Liver (tissue), 9 donors: ENCODE measurements around the gene CTRB1. TPM values are rescaled to one million over a fixed set of nuclear protein-coding genes. Genes with fewer than 3 reads are reported as not detected.

Experiments
- DNase-seq: peaks from one replicate; pipeline ENCODE4 v3.0.0-alpha.2; 2017; ENCODE audit warnings: low spot score
- H3K27ac ChIP-seq, 2 donors: one replicate each; pipeline ENCODE4 v1.7.0; 2013; ENCODE audit warnings: inconsistent platforms in 2 of 2, low read length in 2 of 2, control low read depth in 1 of 2, low read depth in 1 of 2, mild to moderate bottlenecking in 1 of 2
- H3K27me3 ChIP-seq, 4 donors: one replicate each; pipeline versions ENCODE4 v1.6.1 to v1.7.0; 2013; ENCODE audit warnings: low read length in 3 of 4, inconsistent platforms in 1 of 4, mild to moderate bottlenecking in 1 of 4, moderate library complexity in 1 of 4; ENCODE audit not compliant: control insufficient read depth in 4 of 4, insufficient read depth in 4 of 4
- H3K36me3 ChIP-seq, 4 donors: one replicate each; pipeline versions ENCODE4 v1.6.1 to v1.7.0; 2013; ENCODE audit warnings: low read length in 3 of 4, mild to moderate bottlenecking in 3 of 4, low read depth in 1 of 4, moderate library complexity in 1 of 4; ENCODE audit not compliant: control insufficient read depth in 4 of 4, insufficient read depth in 3 of 4
- H3K4me1 ChIP-seq, 4 donors: one replicate each; pipeline versions ENCODE4 v1.6.1 to v1.7.0; 2013; ENCODE audit warnings: low read length in 3 of 4, mild to moderate bottlenecking in 3 of 4, moderate library complexity in 1 of 4; ENCODE audit not compliant: control insufficient read depth in 4 of 4, insufficient read depth in 4 of 4
- H3K4me3 ChIP-seq, 3 donors: one replicate each; pipeline versions ENCODE4 v1.6.1 to v1.7.0; 2013; ENCODE audit warnings: low read length in 3 of 3, control low read depth in 1 of 3, low read depth in 1 of 3, mild to moderate bottlenecking in 1 of 3
- H3K9ac ChIP-seq, 2 donors: one replicate each; pipeline ENCODE4 v1.7.0; 2013; ENCODE audit warnings: low read length in 2 of 2, mild to moderate bottlenecking in 2 of 2, moderate library complexity in 2 of 2, control low read depth in 1 of 2, low read depth in 1 of 2
- H3K9me3 ChIP-seq, 4 donors: one replicate each; pipeline versions ENCODE4 v1.6.1 to v1.7.0; 2013; ENCODE audit warnings: low read length in 3 of 4; ENCODE audit not compliant: control insufficient read depth in 4 of 4
- ATF3 ChIP-seq: IDR thresholded peaks from 2 replicates; pipeline ENCODE4 v1.6.1; 2016; ENCODE audit warnings: antibody characterized with exemption
- EGR1 ChIP-seq, 2 donors: IDR thresholded peaks; 2 replicates each; pipeline ENCODE4 v1.6.1; 2016 to 2018; ENCODE audit warnings: antibody characterized with exemption in 2 of 2, low read depth in 2 of 2
- FOXA1 ChIP-seq: IDR thresholded peaks from 2 replicates; pipeline ENCODE4 v1.6.1; 2016; ENCODE audit warnings: antibody characterized with exemption
- FOXA2 ChIP-seq: IDR thresholded peaks from 2 replicates; pipeline ENCODE4 v1.6.1; 2016; ENCODE audit warnings: antibody characterized with exemption
- GABPA ChIP-seq, 2 donors: IDR thresholded peaks in 1 of 2; conservative IDR thresholded peaks in 1 of 2; 2 replicates each; pipeline ENCODE4 v1.6.1; 2016; ENCODE audit warnings: antibody characterized with exemption in 2 of 2, mild to moderate bottlenecking in 1 of 2, moderate library complexity in 1 of 2
- HNF4A ChIP-seq, 2 donors: conservative IDR thresholded peaks; 2 replicates each; pipeline ENCODE4 v1.6.1; 2016; ENCODE audit warnings: antibody characterized with exemption in 2 of 2, mild to moderate bottlenecking in 2 of 2
- HNF4G ChIP-seq: IDR thresholded peaks from 2 replicates; pipeline ENCODE4 v1.6.1; 2016; ENCODE audit warnings: antibody characterized with exemption
- JUND ChIP-seq, 2 donors: IDR thresholded peaks; 2 replicates each; pipeline ENCODE4 v1.6.1; 2016; ENCODE audit warnings: antibody characterized with exemption in 2 of 2
- NR2F2 ChIP-seq: IDR thresholded peaks from 2 replicates; pipeline ENCODE4 v1.6.1; 2016; ENCODE audit warnings: antibody characterized with exemption
- RAD21 ChIP-seq, 2 donors: IDR thresholded peaks; 2 replicates each; pipeline ENCODE4 v1.6.1; 2016; ENCODE audit warnings: antibody characterized with exemption in 2 of 2, mild to moderate bottlenecking in 2 of 2
- REST ChIP-seq: IDR thresholded peaks from 2 replicates; pipeline ENCODE4 v1.6.1; 2016; ENCODE audit warnings: antibody characterized with exemption, mild to moderate bottlenecking
- RXRA ChIP-seq, 2 donors: IDR thresholded peaks; 2 replicates each; pipeline ENCODE4 v1.6.1; 2017 to 2018; ENCODE audit warnings: antibody characterized with exemption in 2 of 2, mild to moderate bottlenecking in 1 of 2
- SP1 ChIP-seq: IDR thresholded peaks from 2 replicates; pipeline ENCODE4 v1.6.1; 2018; ENCODE audit warnings: antibody characterized with exemption, mild to moderate bottlenecking
- TAF1 ChIP-seq: conservative IDR thresholded peaks from 2 replicates; pipeline ENCODE4 v1.6.1; 2016; ENCODE audit warnings: antibody characterized with exemption, mild to moderate bottlenecking
- YY1 ChIP-seq: IDR thresholded peaks from 2 replicates; pipeline ENCODE4 v1.6.1; 2016; ENCODE audit warnings: antibody characterized with exemption, mild to moderate bottlenecking
- WGBS: extraction: QIAGEN DNeasy Blood & Tissue Kit; methylation state at CpG from one replicate; pipeline ENCODE4 v1.1.7; 2013; 5-methylcytosine and 5-hydroxymethylcytosine counted together
- polyA plus RNA-seq, 2 donors: library from polyadenylated mRNA; stranded (reverse) in 1 of 2; unstranded in 1 of 2; fragments of 200-250 nt in 1 of 2; fragments of >200 nt in 1 of 2; fragmentation: Nextera tagmentation in 1 of 2; extraction: Ambion mirVana in 1 of 2; gene quantifications; one replicate each; pipeline versions ENCODE4 v1.2.1 to v1.2.3, GENCODE V29; 2013 to 2015
- total RNA-seq, 2 donors: library from RNA; depleted of rRNA; stranded (reverse); fragments of >200 nt; gene quantifications; one replicate each; pipeline ENCODE4 v1.2.3, GENCODE V29; 2014
- TF ChIP-seq, protein P1 (sequence below): IDR thresholded peaks from 2 replicates; pipeline ENCODE4 v1.6.1; 2016; ENCODE audit warnings: antibody characterized with exemption
- TF ChIP-seq, protein P2 (sequence below): fragments of 150-350 bp; IDR thresholded peaks from 2 replicates; pipeline ENCODE4 v1.5.1; 2017; ENCODE audit warnings: improper control_type of control experiment, low read depth, low read length; ENCODE audit not compliant: missing input control
- TF ChIP-seq, protein P3 (sequence below): IDR thresholded peaks from 2 replicates; pipeline ENCODE4 v1.6.1; 2016; ENCODE audit warnings: antibody characterized with exemption
- donor health status: healthy.
- donor health status: healthy.
- donor health status: healthy.
- donor health status: healthy.
- donor health status: healthy.

The CTRB1 gene
- total and polyA plus RNA-seq, 4 donors, result not detected

DNA sequence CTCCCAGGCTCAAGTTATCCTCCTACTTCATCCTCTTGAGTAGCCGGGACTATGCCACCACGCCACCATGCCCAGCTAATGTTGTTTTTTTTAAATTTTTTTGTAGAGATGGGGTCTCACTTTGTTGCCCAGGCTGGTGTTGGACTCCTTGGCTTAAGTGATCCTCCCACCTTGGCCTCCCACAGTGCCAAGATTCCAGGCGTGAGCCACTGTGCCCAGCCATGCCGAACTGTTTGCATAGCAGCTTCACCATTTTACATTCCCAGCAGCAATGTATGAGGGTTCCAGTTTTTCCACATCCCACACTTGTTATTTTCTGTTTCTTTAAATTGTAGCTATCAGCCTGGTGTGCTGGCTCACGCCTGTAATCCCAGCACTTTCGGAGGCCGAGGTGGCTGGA lies 2.2 kb upstream of the CTRB1 start:
- H3K4me1 ChIP-seq, result no peaks in the 10 kb centered on the region
- WGBS, result 94% methylated on average over 7 of the region's 7 CpGs
- no peaks in the 10 kb centered on the region for H3K27me3 ChIP-seq
- no peaks in the 10 kb centered on the region for H3K9me3 ChIP-seq
- TF ChIP-seq SP1, result no peak
- no peak for TF ChIP-seq JUND (IDR thresholded peaks at IDR 0.05)
- no peak for TF ChIP-seq GABPA (IDR thresholded peaks at IDR 0.05 in 1 of 2, conservative IDR thresholded peaks at IDR 0.05 in 1 of 2)
- TF ChIP-seq HNF4G, result no peak
- no peak for TF ChIP-seq EGR1 (IDR thresholded peaks at IDR 0.05; ENCODE audit: low read depth in 2 of 2)
- TF ChIP-seq, protein P1, sequence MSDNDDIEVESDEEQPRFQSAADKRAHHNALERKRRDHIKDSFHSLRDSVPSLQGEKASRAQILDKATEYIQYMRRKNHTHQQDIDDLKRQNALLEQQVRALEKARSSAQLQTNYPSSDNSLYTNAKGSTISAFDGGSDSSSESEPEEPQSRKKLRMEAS, result no peak
- TF ChIP-seq FOXA2, result no peak
- TF ChIP-seq REST, result no peak
- TF ChIP-seq NR2F2, result no peak
- no peak for TF ChIP-seq YY1
- TF ChIP-seq RAD21 (IDR thresholded peaks at IDR 0.05), result no peak
- TF ChIP-seq HNF4A (conservative IDR thresholded peaks at IDR 0.05), result no peak
- TF ChIP-seq, protein P2, sequence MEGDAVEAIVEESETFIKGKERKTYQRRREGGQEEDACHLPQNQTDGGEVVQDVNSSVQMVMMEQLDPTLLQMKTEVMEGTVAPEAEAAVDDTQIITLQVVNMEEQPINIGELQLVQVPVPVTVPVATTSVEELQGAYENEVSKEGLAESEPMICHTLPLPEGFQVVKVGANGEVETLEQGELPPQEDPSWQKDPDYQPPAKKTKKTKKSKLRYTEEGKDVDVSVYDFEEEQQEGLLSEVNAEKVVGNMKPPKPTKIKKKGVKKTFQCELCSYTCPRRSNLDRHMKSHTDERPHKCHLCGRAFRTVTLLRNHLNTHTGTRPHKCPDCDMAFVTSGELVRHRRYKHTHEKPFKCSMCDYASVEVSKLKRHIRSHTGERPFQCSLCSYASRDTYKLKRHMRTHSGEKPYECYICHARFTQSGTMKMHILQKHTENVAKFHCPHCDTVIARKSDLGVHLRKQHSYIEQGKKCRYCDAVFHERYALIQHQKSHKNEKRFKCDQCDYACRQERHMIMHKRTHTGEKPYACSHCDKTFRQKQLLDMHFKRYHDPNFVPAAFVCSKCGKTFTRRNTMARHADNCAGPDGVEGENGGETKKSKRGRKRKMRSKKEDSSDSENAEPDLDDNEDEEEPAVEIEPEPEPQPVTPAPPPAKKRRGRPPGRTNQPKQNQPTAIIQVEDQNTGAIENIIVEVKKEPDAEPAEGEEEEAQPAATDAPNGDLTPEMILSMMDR, result no peak
- TF ChIP-seq TAF1, result no peak
- TF ChIP-seq, protein P3, sequence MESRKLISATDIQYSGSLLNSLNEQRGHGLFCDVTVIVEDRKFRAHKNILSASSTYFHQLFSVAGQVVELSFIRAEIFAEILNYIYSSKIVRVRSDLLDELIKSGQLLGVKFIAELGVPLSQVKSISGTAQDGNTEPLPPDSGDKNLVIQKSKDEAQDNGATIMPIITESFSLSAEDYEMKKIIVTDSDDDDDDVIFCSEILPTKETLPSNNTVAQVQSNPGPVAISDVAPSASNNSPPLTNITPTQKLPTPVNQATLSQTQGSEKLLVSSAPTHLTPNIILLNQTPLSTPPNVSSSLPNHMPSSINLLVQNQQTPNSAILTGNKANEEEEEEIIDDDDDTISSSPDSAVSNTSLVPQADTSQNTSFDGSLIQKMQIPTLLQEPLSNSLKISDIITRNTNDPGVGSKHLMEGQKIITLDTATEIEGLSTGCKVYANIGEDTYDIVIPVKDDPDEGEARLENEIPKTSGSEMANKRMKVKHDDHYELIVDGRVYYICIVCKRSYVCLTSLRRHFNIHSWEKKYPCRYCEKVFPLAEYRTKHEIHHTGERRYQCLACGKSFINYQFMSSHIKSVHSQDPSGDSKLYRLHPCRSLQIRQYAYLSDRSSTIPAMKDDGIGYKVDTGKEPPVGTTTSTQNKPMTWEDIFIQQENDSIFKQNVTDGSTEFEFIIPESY, result no peak
- TF ChIP-seq ATF3, result no peak
- no peak for TF ChIP-seq FOXA1
- TF ChIP-seq RXRA (IDR thresholded peaks at IDR 0.05), result no peak
- no peak overlapping the region for H3K27ac ChIP-seq
- no peak for DNase-seq
- H3K36me3 ChIP-seq, result no peaks in the 10 kb centered on the region
- no peak overlapping the region for H3K4me3 ChIP-seq
- no peak overlapping the region for H3K9ac ChIP-seq
